COLO668 (cell line): ENCODE measurements around the gene C5orf63.
"Not testable (repeated sequence)": the region's sequence is repeated elsewhere in the genome, so short reads cannot be mapped to it uniquely, and the experiment has no call there.

Source experiments
- DNase-seq: peaks from one replicate; lab custom pipeline; 2025; ENCODE audit not compliant: unreplicated experiment; lab: John Stamatoyannopoulos, UW

Gene C5orf63

GRCh38 chr5:127076315-127077129 is 3.2 kb upstream of the C5orf63 start:
- no peak for DNase-seq

GRCh38 chr5:127074466-127074865 is 1.2 kb upstream of the C5orf63 start:
- no peak for DNase-seq

DNA sequence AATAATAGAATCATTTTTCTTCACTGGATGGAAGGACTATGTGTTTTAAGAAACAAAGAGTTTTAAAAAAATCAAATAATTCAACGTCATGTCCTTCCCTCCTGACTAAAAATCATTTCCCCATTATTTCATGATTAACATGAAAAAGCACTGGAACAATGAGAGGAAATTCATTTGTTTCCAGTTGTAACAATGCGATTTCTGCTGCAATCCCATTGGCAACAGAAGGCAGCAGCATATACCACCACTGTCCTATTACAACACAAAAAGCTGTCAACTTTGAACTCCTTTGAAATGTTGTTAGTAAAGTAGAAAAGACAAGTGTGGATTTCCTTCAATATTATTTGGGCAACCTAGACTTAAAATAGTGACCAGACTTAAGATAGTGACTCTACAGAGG is 3.1 kb downstream of the C5orf63 start:
- DNase-seq = no peak

GRCh38 chr5:127068493-127069214 is 4.6 kb downstream of the C5orf63 start:
- DNase-seq = no peak

GRCh38 chr5:127066721-127067120 is 6.6 kb downstream of the C5orf63 start:
- DNase-seq = no peak

DNA sequence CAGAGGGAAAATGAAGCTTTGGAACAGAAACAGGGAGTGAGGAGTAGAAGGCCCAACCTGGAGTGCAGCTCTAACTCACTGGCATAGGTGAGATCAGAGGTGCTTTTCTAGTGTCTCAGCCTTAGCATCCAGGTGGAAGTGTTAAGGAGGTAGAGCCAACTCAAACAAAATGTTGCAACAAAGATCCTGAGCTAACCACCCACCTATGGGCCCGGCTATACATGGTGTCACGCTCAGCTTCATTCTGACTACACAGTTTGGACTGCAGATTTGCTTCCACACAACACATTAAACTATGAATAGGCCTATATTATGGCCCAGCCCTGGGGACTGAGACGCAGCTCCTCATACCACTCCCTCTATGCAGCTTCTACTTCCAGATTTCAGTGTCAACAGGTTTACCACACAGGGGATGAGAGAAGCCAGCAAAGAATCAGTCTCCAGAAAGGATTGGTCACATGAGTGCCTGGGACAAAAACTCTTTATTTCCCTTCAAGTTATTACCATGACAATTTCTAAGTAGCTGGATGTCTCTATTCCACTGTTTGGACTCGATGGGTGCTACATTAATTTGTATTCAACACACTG is 9.0 kb downstream of the C5orf63 start:
- no peak for DNase-seq

DNA sequence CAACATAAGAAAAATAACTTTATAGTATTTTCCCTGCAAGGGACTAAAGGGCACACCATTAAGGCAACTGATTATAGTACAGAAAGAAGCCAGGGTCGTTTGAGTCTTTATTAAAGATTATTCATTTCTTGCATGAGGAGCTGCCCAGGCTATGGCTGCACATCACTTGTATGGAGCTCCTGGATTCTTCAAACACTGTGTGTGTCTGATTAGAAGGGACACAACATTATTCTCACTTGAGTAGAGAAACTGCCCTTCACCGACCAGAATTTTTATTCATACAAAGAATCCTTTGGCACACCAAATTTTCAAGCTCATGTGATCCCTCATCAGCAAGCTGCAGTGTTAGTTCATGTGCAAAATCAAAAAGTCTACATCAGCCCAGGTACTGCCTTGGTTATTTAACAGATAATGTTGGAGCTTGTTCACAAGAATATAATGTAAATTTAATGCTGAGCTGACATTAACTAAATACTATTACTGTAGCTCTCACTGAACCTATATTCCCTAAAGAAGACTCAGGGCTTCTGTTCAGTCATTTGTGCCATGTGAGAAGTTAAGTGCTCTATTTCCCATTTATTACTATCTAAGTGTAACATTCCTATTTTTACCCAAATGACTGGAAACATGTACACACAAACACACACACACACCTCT is 9.9 kb downstream of the C5orf63 start:
- DNase-seq = no peak

DNA sequence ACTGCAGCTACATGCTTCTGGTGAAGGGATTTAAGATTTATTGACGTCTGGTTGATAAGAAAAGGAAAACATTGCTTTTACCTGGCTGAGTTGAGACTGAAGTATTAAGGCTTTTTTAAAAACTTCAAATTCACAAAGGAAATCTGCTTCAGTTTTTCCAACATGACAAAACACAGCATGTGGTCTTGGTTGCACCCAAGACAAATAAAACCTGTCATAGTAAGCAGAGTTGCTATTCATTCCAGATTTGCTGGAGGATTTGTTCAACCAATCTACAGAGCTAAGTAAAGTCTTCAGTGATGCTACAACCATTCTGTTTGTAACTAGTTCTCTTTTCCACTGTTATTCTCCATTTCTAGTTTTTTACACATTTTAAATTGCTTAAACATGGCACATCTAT is 11.3 kb downstream of the C5orf63 start:
- no peak for DNase-seq

- DNase-seq = no peak
Measured at GRCh38 chr5:127061537-127061936, 11.8 kb downstream of the C5orf63 start.

DNA sequence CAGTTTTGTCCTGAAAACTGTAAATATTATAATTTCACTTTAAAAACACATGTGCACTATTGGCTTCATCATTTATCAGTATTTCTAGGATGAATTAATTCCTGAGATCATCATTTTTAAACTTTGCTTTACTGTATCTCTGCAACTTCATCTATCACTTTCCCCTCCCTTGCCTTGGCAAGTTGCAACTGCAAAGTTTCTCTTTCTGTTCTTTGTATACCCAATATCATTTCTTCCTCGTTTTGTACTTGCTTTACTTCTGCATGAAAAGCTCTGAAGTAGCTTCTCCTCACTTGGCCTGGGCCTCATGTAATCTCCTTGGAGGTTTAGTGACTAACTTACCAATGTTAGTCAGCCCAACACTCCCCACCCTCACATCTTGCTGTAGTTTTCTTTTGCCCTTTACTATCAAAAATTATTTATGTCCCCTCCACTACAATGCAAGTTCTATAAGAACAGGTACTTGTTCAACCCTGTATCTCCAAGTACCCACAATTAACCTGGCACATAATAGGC is 12.8 kb downstream of the C5orf63 start:
- no peak for DNase-seq

- no peak for DNase-seq
Measured at GRCh38 chr5:127056896-127057295, 16.4 kb downstream of the C5orf63 start.

DNA sequence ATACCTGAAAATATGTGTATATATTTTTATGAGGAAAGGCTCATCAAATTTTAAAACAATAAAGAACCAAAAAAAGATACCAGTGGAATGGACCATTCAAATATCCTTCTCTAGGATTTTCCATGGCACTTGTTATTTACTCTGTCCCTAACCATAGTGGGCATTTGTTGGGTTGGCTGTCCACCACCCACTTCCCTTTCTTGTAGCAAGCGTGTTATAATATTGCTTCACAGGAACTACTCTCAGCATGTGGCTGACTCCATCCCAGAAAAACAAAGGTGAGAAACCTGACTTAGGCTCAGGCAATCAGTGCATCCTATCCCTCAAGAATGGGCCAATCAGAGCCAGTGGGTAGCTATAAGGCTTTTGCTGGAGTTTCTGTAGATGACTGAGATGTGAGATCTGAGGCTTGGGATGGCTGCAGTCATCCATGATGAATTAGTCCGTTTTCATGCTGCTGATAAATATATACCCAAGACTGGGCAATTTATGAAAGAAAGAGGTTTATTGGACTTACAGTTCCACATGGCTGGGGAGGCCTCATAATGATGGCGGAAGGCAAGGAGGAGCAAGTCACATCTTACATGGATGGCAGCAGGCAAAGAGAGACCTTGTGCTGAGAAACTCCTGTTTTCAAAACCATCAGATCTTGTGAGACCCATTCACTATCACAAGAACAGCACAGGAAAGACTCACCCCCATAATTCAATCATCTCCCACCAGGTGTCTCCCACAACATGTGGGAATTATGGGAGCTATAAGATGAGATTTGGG is 17.2 kb downstream of the C5orf63 start:
- no peak for DNase-seq

DNA sequence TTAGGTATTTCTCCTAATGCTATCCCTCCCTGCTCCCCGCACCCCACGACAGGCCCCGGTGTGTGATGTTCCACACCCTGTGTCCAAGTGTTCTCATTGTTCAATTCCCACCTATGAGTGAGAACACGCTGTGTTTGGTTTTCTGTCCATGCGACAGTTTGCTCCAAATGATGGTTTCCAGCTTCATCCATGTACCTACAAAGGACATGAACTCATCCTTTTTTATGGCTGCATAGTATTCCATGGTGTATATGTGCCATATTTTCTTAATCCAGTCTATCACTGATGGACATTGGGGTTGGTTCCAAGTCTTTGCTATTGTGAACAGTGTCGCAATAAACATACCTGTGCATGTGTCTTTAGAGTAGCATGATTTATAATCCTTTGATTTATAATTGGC is 19.8 kb downstream of the C5orf63 start:
- not testable (repeated sequence) for DNase-seq

- DNase-seq = peak; percentile 7
Measured at GRCh38 chr5:127053049-127053448, 20.3 kb downstream of the C5orf63 start.

DNA sequence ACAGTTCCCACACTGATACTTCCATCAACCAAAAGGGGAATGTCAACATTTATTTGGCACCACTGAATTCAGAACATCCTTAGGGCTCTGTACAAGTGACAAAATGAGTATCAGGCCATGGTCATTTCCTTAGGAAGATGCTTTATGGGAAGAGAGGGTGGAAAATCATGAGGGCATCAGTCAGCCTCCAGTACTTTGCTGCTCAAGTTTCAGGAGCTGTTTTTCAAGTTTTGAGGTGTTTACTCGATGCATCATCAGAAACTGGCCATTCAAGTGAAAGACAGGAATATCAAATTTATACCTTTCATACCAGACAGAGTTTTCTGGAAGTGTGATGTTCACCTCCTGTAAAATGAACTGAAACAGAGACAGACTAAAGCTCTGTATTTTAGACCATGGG is 21.7 kb downstream of the C5orf63 start:
- DNase-seq = no peak

- no peak for DNase-seq
Measured at GRCh38 chr5:127046343-127047072, 26.8 kb downstream of the C5orf63 start.

GRCh38 chr5:127042593-127042992 is 30.7 kb downstream of the C5orf63 start:
- DNase-seq = no peak

DNA sequence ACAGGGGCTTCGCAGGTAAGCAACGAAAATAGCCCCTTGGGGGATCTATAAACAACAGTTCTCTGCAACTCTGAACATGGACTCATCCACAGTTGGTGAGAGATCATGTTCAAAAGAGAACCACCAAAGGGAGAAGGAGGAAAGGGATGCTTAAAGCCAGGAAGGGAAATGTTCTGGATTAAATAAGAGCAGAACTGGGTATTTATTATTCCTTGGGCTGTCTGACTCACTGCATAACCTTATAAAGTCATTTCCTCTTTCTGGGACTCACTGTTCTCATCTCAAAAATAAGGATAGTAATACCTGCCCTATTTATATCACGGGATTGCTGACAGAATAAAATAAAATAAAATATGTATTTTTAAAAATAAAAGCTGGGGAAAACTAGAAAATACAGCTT is 31.7 kb downstream of the C5orf63 start:
- no peak for DNase-seq

DNA sequence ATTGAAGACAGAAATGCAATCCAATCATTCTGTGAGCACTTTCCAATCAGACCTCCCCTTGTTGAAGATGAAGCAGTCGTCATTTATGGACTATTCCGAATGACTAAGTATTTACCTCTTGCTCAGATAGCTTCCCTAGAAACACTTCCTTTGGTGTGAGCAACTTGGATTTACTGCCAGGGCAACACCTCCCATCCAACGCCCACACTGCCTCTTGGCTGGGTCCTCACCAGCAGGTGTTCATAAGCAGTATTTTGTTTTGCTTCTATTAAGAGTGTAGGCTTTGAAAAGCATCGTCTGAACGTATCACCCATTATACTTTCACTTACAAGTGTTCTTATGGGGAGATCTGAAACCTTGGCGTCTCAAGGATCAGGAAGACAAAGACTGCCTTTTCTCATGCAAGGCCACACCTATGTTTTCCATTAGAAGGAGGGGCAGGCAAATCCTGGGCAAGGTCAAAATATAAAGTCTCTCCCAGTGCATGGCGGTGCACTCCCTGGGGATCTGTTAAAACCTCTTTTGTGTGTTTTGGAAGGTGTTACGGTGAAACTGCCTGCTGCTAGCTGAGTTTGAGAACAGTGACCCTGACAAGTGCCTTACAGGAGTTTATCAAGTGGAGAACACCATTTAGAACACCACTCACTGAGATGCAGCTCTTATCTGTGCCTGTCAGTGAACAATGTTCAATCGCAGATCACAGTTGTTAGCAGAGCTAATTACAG is 32.3 kb downstream of the C5orf63 start:
- no peak for DNase-seq
